ENCODE measurements around the gene MARCHF6. TPM values are rescaled to one million over a fixed set of nuclear protein-coding genes. Genes with fewer than 3 reads are reported as not detected.
"Not testable (repeated sequence)": the region's sequence is repeated elsewhere in the genome, so short reads cannot be mapped to it uniquely, and the experiment has no call there.

Gene MARCHF6
- total RNA-seq, 4 donors from 2014 or later = 93.5 to 177 (median 111) TPM

DNA sequence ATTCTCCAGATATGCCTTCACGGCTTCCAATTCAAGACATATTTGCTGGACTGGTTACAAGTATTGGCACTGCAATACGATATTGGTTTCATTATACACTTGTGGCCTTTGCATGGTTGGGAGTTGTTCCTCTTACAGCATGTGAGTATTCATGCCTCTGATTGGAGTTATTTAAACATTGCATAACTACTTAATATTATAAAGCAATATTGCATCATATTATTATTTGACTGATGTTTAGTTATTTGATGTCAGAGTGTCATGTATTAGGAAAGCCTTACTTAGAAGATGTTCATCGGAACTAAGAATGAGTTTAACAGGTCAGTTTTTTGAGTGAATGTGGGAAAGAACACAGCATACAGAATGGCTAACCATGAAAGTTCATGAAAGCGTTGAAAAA lies 28.3 kb downstream of the MARCHF6 start:
- no peaks in the 10 kb centered on the region for H3K9me3 ChIP-seq
- WGBS, 2 donors (ENCODE audit: low coverage in 1 of 2) = 92 to 98% methylated on average over 4 of the region's 4 CpGs
- no peak for DNase-seq
- H3K27me3 ChIP-seq = no peaks in the 10 kb centered on the region
- H3K4me3 ChIP-seq = no peak overlapping the region
- no peaks in the 10 kb centered on the region for H3K4me1 ChIP-seq
- no peak overlapping the region for H3K27ac ChIP-seq
- peaks cover 0 to 12% (median 6%) of the 10 kb centered on the region in 4 donors for H3K36me3 ChIP-seq
- in situ Hi-C loops (cut with MboI; ENCODE audit: low pct_ligation_motif_present in 1 of 4, low pct_unique_long_range_greater_than_20kb in 1 of 4, low sequenced_read_pairs in 3 of 4) = no loop called here
- TF ChIP-seq EP300 (IDR thresholded peaks at IDR 0.05; ENCODE audit: low read depth) (no peak), POLR2A (IDR thresholded peaks at IDR 0.05) (no peak), CTCF (IDR thresholded peaks at IDR 0.05) (no peak), POLR2AphosphoS5 (IDR thresholded peaks at IDR 0.05) (no peak)
- intact Hi-C loops (cut with DNase I; ENCODE audit: low total_unique reads) = no loop called here

- TF ChIP-seq CTCF (IDR thresholded peaks at IDR 0.05) (no peak), EP300 (IDR thresholded peaks at IDR 0.05; ENCODE audit: low read depth) (no peak), POLR2A (IDR thresholded peaks at IDR 0.05) (no peak)
- Histone ChIP-seq H3K27ac (no peak overlapping the region), H3K27me3 (no peaks in the 10 kb centered on the region), H3K4me1 (no peaks in the 10 kb centered on the region), H3K4me3 (no peak overlapping the region), H3K9me3 (no peaks in the 10 kb centered on the region), H3K36me3 (peaks cover 0 to 33% (median 10%) of the 10 kb centered on the region in 4 donors)
- in situ Hi-C loops (cut with MboI; ENCODE audit: low pct_ligation_motif_present in 1 of 4, low pct_unique_long_range_greater_than_20kb in 1 of 4, low sequenced_read_pairs in 3 of 4) = no loop called here
- DNase-seq = no peak
- intact Hi-C loops (cut with DNase I; ENCODE audit: low total_unique reads) = no loop called here
- 75 to 93% methylated on average over 3 of the region's 3 CpGs for WGBS, 2 donors (ENCODE audit: low coverage in 1 of 2)
Measured at GRCh38 chr5:10384483-10384882, 31.0 kb downstream of the MARCHF6 start.

GRCh38 chr5:10387690-10388089 lies 34.2 kb downstream of the MARCHF6 start:
- H3K27me3 ChIP-seq = no peaks in the 10 kb centered on the region
- WGBS, 2 donors (ENCODE audit: low coverage in 1 of 2) = 74 to 89% methylated on average over 4 of the region's 4 CpGs
- H3K27ac ChIP-seq = no peak overlapping the region
- in situ Hi-C loops (cut with MboI; ENCODE audit: low pct_ligation_motif_present in 1 of 4, low pct_unique_long_range_greater_than_20kb in 1 of 4, low sequenced_read_pairs in 3 of 4) (no loop called here), intact Hi-C loops (cut with DNase I; ENCODE audit: low total_unique reads) (no loop called here)
- peaks cover 0 to 48% (median 20%) of the 10 kb centered on the region in 4 donors for H3K36me3 ChIP-seq
- TF ChIP-seq CTCF (IDR thresholded peaks at IDR 0.05) = no peak
- no peak for TF ChIP-seq EP300 (IDR thresholded peaks at IDR 0.05; ENCODE audit: low read depth)
- TF ChIP-seq POLR2A (IDR thresholded peaks at IDR 0.05) = no peak
- TF ChIP-seq POLR2AphosphoS5 (IDR thresholded peaks at IDR 0.05) = no peak
- no peak overlapping the region for H3K4me3 ChIP-seq
- H3K4me1 ChIP-seq = no peaks in the 10 kb centered on the region
- H3K9me3 ChIP-seq = no peaks in the 10 kb centered on the region
- no peak for DNase-seq

DNA sequence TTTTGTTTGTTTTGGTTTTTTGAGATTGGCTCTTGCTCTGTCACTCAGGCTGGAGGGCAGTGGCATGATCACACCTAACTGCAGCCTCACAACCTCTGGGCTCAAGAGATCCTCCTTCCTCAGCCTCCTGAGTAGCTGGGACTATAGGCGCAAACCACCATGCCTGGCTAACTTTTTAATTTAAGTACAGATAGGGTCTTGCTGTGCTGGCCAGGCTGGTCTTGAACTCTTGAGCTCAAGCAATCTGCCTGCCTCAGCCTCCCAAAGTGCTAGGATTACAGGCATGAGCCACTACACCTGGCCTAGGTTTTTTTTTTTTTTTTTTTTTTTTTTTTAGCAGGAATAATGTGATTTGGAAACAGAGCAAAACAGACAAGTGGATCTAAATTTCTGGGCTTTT lies 37.6 kb downstream of the MARCHF6 start:
- Histone ChIP-seq H3K4me3 (no peak overlapping the region), H3K27ac (no peak overlapping the region), H3K4me1 (no peaks in the 10 kb centered on the region), H3K36me3 (peaks cover 0 to 78% (median 33%) of the 10 kb centered on the region in 4 donors), H3K27me3 (no peaks in the 10 kb centered on the region), H3K9me3 (no peaks in the 10 kb centered on the region)
- TF ChIP-seq EP300 (IDR thresholded peaks at IDR 0.05; ENCODE audit: low read depth) (no peak), CTCF (IDR thresholded peaks at IDR 0.05) (no peak), POLR2A (IDR thresholded peaks at IDR 0.05) (no peak), POLR2AphosphoS5 (IDR thresholded peaks at IDR 0.05) (no peak)
- WGBS, 2 donors (ENCODE audit: low coverage in 1 of 2) = 100% methylated on average over 1 of the region's 1 CpG
- in situ Hi-C loops (cut with MboI; ENCODE audit: low pct_ligation_motif_present in 1 of 4, low pct_unique_long_range_greater_than_20kb in 1 of 4, low sequenced_read_pairs in 3 of 4) = no loop called here
- DNase-seq = no peak
- intact Hi-C loops (cut with DNase I; ENCODE audit: low total_unique reads) = no loop called here

DNA sequence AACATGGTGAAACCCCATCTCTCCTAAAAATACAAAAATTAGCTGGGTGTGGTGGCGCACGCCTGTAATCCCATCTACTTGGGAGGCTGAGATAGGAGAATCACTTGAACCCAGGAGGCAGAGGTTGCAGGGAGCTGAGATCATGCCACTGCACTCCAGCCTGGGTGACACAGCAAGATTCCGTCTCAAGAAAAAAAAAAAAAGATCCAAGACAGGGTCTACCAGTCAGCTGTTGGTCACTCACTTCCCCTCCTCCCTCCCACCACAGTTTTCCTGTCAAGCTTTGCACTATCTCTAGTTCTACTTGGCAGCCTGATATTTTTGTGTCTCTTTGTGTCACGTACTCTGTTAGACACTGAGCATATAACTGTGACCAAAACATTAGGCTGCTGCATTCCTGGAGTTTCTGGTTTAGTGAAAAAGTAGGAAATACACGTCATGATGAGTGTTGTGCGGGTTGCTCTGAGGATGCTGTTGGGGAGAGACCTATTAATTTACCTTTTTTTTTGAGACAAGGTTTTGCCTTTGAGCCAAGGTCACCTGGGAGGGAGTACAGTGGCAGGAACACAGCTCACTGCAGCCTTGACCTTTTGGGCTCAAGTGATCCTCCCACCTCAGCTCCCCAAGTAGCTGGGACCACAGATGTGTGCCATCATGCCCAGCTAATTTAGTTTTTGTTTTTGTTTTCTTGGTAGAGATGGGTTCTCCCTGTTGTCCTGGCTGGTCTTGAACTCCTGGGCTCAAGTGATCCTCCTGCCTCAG lies 39.3 kb downstream of the MARCHF6 start:
- H3K27me3 ChIP-seq; H3K4me1 ChIP-seq; DNase-seq; in situ Hi-C loops (cut with MboI; ENCODE audit: low pct_ligation_motif_present in 1 of 4, low pct_unique_long_range_greater_than_20kb in 1 of 4, low sequenced_read_pairs in 3 of 4); H3K4me3 ChIP-seq; H3K27ac ChIP-seq; H3K9me3 ChIP-seq; intact Hi-C loops (cut with DNase I; ENCODE audit: low total_unique reads): not testable (repeated sequence)
- H3K36me3 ChIP-seq = peaks cover 0 to 73% (median 34%) of the 10 kb centered on the region in 4 donors
- WGBS, 2 donors (ENCODE audit: low coverage in 1 of 2) = 89 to 94% methylated on average over 2 to 6 of the region's 6 CpGs

Data from transverse colon (tissue), 4 donors.